ENCODE measurements around the gene GRSF1.

- TF ChIP-seq CREB1 (IDR thresholded peaks at IDR 0.05; ENCODE audit: low read depth) (no peak), EGR1 (IDR thresholded peaks at IDR 0.05) (no peak), TAF1 (IDR thresholded peaks at IDR 0.05; ENCODE audit: low read depth) (no peak), RAD21 (IDR thresholded peaks at IDR 0.05; ENCODE audit: low read depth) (no peak), EP300 (IDR thresholded peaks at IDR 0.05; ENCODE audit: borderline replicate concordance) (no peak), YY1 (IDR thresholded peaks at IDR 0.05; ENCODE audit: low read depth) (no peak), TEAD4 (IDR thresholded peaks at IDR 0.05) (no peak), CEBPB (IDR thresholded peaks at IDR 0.05) (no peak), TCF12 (IDR thresholded peaks at IDR 0.05; ENCODE audit: low read depth) (no peak), ZBTB7A (IDR thresholded peaks at IDR 0.05; ENCODE audit: low read depth) (no peak), FOXM1 (IDR thresholded peaks at IDR 0.05; ENCODE audit: borderline replicate concordance, low read depth) (no peak)
- TF ChIP-seq, protein P1, sequence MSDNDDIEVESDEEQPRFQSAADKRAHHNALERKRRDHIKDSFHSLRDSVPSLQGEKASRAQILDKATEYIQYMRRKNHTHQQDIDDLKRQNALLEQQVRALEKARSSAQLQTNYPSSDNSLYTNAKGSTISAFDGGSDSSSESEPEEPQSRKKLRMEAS (IDR thresholded peaks at IDR 0.05) = no peak
- TF ChIP-seq, protein P2, sequence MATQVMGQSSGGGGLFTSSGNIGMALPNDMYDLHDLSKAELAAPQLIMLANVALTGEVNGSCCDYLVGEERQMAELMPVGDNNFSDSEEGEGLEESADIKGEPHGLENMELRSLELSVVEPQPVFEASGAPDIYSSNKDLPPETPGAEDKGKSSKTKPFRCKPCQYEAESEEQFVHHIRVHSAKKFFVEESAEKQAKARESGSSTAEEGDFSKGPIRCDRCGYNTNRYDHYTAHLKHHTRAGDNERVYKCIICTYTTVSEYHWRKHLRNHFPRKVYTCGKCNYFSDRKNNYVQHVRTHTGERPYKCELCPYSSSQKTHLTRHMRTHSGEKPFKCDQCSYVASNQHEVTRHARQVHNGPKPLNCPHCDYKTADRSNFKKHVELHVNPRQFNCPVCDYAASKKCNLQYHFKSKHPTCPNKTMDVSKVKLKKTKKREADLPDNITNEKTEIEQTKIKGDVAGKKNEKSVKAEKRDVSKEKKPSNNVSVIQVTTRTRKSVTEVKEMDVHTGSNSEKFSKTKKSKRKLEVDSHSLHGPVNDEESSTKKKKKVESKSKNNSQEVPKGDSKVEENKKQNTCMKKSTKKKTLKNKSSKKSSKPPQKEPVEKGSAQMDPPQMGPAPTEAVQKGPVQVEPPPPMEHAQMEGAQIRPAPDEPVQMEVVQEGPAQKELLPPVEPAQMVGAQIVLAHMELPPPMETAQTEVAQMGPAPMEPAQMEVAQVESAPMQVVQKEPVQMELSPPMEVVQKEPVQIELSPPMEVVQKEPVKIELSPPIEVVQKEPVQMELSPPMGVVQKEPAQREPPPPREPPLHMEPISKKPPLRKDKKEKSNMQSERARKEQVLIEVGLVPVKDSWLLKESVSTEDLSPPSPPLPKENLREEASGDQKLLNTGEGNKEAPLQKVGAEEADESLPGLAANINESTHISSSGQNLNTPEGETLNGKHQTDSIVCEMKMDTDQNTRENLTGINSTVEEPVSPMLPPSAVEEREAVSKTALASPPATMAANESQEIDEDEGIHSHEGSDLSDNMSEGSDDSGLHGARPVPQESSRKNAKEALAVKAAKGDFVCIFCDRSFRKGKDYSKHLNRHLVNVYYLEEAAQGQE (IDR thresholded peaks at IDR 0.05; ENCODE audit: low read depth) = no peak
Observed at GRCh38 chr4:70849291-70849690, 9.6 kb upstream of the GRSF1 start.
